ENCODE results near the gene HES5.

HES5 gene

GRCh38 chr1:2535455-2535854, 5.4 kb upstream of the HES5 start:
- peaks cover 38% of the 10 kb centered on the region for H3K4me1 ChIP-seq (ENCODE audit: control insufficient read depth, insufficient read depth, low read depth, low read length)
- H3K23ac ChIP-seq (ENCODE audit: low read length in 2 of 2) = no peak overlapping the region
- H4K8ac ChIP-seq (ENCODE audit: low read length) = no peak overlapping the region
- no peak for DNase-seq
- no peak overlapping the region for H2BK5ac ChIP-seq (ENCODE audit: low read depth, low read length, poor library complexity, severe bottlenecking)
- no peaks in the 10 kb centered on the region for H3K9me3 ChIP-seq (ENCODE audit: control insufficient read depth, low read length)
- peaks cover 0 to 3% of the 10 kb centered on the region in 2 experiments for H3K36me3 ChIP-seq (ENCODE audit: control insufficient read depth in 1 of 2, insufficient read depth in 2 of 2, low read depth in 1 of 2, low read length in 2 of 2)
- H2AK5ac ChIP-seq (ENCODE audit: low read length, severe bottlenecking) = peak overlapping the region; percentile 24
- H3K4me3 ChIP-seq (ENCODE audit: insufficient read depth in 1 of 2, low read depth in 1 of 2, low read length in 2 of 2) = no peak overlapping the region
- H3K4ac ChIP-seq (ENCODE audit: low read depth in 1 of 2, low read length in 2 of 2) = no peak overlapping the region
- no peak overlapping the region for H2AFZ ChIP-seq (ENCODE audit: low read depth, low read length)
- no peak overlapping the region for H3K27ac ChIP-seq (ENCODE audit: low read length, poor library complexity, severe bottlenecking)
- 50% methylated on average over 24 of the region's 27 CpGs for WGBS
- H3K79me1 ChIP-seq (replicated peaks; ENCODE audit: low read length, poor library complexity, severe bottlenecking) = no peaks in the 10 kb centered on the region
- H2BK120ac ChIP-seq (ENCODE audit: low read depth, low read length) = no peak overlapping the region
- no peak overlapping the region for H2BK15ac ChIP-seq (ENCODE audit: low read depth, poor library complexity, severe bottlenecking)
- peak overlapping the region in 1 of 2 experiments; percentile 40 for H2BK12ac ChIP-seq (ENCODE audit: low read length in 2 of 2)
- no peak overlapping the region for H3K4me2 ChIP-seq (ENCODE audit: low read length, poor library complexity, severe bottlenecking)
- peak overlapping the region in 1 of 2 experiments; percentile 75 for H3K18ac ChIP-seq (ENCODE audit: low read depth in 1 of 2, low read length in 2 of 2)
- peaks cover 18 to 89% of the 10 kb centered on the region in 2 experiments for H3K27me3 ChIP-seq (ENCODE audit: control insufficient read depth in 1 of 2, insufficient read depth in 1 of 2, low read length in 2 of 2)
- no peak overlapping the region for H3K9ac ChIP-seq (ENCODE audit: low read length)
- peak overlapping the region in 1 of 2 experiments; percentile 61 for H3K14ac ChIP-seq (ENCODE audit: low read length in 2 of 2)
- H4K91ac ChIP-seq (ENCODE audit: low read length) = no peak overlapping the region

DNA sequence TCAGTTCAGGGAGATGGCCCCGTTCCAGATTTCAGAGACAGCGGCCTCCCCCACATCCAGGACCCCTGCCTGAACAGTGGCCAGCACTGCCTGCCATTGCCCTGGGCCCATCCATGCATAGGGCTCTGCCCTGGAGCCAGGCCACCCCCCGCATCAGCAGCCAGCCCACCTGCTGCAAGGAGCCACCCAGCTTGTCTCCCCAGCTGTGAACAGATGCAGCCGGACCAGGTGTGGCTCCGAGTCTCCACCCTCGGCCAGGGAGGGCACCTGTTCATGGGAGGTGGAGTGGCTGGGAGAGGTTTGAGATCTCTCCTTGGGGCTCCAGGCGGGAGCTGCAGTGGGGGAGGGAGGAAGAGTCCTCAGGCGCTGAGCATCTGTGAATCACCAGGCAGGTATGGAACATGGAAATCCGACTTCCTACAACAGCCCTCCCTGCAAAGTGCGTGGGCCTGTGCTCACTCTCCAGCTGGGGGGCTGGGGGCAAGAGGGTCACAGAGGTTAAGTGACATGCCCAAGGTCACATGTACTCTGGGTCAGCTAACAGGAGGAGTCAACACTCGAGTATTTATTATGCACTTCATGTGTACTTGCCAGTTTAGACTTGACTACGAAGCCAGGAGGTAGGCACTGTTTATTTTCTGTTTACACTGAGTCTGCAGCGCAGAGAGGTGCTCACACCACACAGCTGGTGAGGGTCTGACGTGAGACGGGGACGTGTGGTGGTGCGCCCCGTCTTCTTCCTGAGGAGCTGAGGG, 4.8 kb upstream of the HES5 start:
- Histone ChIP-seq H3K18ac (ENCODE audit: low read depth in 1 of 2, low read length in 2 of 2) (no peak overlapping the region), H3K27me3 (ENCODE audit: control insufficient read depth in 1 of 2, insufficient read depth in 1 of 2, low read length in 2 of 2) (peaks cover 15 to 85% of the 10 kb centered on the region in 2 experiments), H3K79me1 (replicated peaks; ENCODE audit: low read length, poor library complexity, severe bottlenecking) (no peaks in the 10 kb centered on the region), H3K36me3 (ENCODE audit: control insufficient read depth in 1 of 2, insufficient read depth in 2 of 2, low read depth in 1 of 2, low read length in 2 of 2) (peaks cover 0 to 3% of the 10 kb centered on the region in 2 experiments), H2AK5ac (ENCODE audit: low read length, severe bottlenecking) (peak overlapping the region; percentile 37), H2BK120ac (ENCODE audit: low read depth, low read length) (no peak overlapping the region), H3K4me3 (ENCODE audit: insufficient read depth in 1 of 2, low read depth in 1 of 2, low read length in 2 of 2) (no peak overlapping the region), H2AFZ (ENCODE audit: low read depth, low read length) (no peak overlapping the region), H2BK15ac (ENCODE audit: low read depth, poor library complexity, severe bottlenecking) (no peak overlapping the region), H3K9me3 (ENCODE audit: control insufficient read depth, low read length) (no peaks in the 10 kb centered on the region), H3K4ac (ENCODE audit: low read depth in 1 of 2, low read length in 2 of 2) (no peak overlapping the region), H2BK12ac (ENCODE audit: low read length in 2 of 2) (no peak overlapping the region), H2BK5ac (ENCODE audit: low read depth, low read length, poor library complexity, severe bottlenecking) (no peak overlapping the region), H3K23ac (ENCODE audit: low read length in 2 of 2) (no peak overlapping the region), H3K14ac (ENCODE audit: low read length in 2 of 2) (peak overlapping the region in 1 of 2 experiments; percentile 61), H3K4me1 (ENCODE audit: control insufficient read depth, insufficient read depth, low read depth, low read length) (peaks cover 42% of the 10 kb centered on the region), H4K91ac (ENCODE audit: low read length) (no peak overlapping the region), H3K4me2 (ENCODE audit: low read length, poor library complexity, severe bottlenecking) (no peak overlapping the region), H3K9ac (ENCODE audit: low read length) (no peak overlapping the region), H4K8ac (ENCODE audit: low read length) (no peak overlapping the region), H3K27ac (ENCODE audit: low read length, poor library complexity, severe bottlenecking) (no peak overlapping the region)
- 27% methylated on average over 17 of the region's 18 CpGs for WGBS
- DNase-seq = peak; percentile 70

DNA sequence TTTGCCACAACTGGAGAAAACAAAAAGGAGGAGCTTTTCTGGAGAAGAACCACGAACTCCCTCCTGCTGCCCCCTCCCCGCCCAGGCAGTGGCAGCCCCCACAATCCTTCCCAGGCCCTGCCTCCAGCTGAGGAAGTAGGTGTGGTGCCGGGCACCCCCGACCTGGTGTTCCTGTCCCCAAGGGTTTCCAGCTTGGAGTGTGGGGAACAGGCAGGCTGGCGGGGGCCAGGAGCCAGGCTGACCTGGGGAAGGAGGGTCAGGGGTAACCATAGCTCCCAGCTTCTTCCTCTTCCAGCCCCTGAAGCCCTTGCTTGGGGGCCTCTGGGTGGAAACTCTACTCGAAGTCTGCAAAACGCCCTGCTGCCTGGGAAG, 4.2 kb upstream of the HES5 start:
- Histone ChIP-seq H3K27ac (ENCODE audit: low read length, poor library complexity, severe bottlenecking) (no peak overlapping the region), H3K4ac (ENCODE audit: low read depth in 1 of 2, low read length in 2 of 2) (no peak overlapping the region), H3K23ac (ENCODE audit: low read length in 2 of 2) (no peak overlapping the region), H3K9ac (ENCODE audit: low read length) (no peak overlapping the region), H2AK5ac (ENCODE audit: low read length, severe bottlenecking) (no peak overlapping the region), H2BK12ac (ENCODE audit: low read length in 2 of 2) (peak overlapping the region in 1 of 2 experiments; percentile 15), H2BK15ac (ENCODE audit: low read depth, poor library complexity, severe bottlenecking) (no peak overlapping the region), H2AFZ (ENCODE audit: low read depth, low read length) (no peak overlapping the region), H3K4me1 (ENCODE audit: control insufficient read depth, insufficient read depth, low read depth, low read length) (peaks cover 47% of the 10 kb centered on the region), H4K8ac (ENCODE audit: low read length) (no peak overlapping the region), H3K36me3 (ENCODE audit: control insufficient read depth in 1 of 2, insufficient read depth in 2 of 2, low read depth in 1 of 2, low read length in 2 of 2) (peaks cover 0 to 3% of the 10 kb centered on the region in 2 experiments), H3K9me3 (ENCODE audit: control insufficient read depth, low read length) (no peaks in the 10 kb centered on the region), H3K4me2 (ENCODE audit: low read length, poor library complexity, severe bottlenecking) (no peak overlapping the region), H2BK5ac (ENCODE audit: low read depth, low read length, poor library complexity, severe bottlenecking) (no peak overlapping the region), H4K91ac (ENCODE audit: low read length) (no peak overlapping the region), H3K14ac (ENCODE audit: low read length in 2 of 2) (no peak overlapping the region), H2BK120ac (ENCODE audit: low read depth, low read length) (no peak overlapping the region), H3K4me3 (ENCODE audit: insufficient read depth in 1 of 2, low read depth in 1 of 2, low read length in 2 of 2) (no peak overlapping the region), H3K79me1 (replicated peaks; ENCODE audit: low read length, poor library complexity, severe bottlenecking) (no peaks in the 10 kb centered on the region), H3K18ac (ENCODE audit: low read depth in 1 of 2, low read length in 2 of 2) (no peak overlapping the region), H3K27me3 (ENCODE audit: control insufficient read depth in 1 of 2, insufficient read depth in 1 of 2, low read length in 2 of 2) (peaks cover 15 to 79% of the 10 kb centered on the region in 2 experiments)
- 59% methylated on average over 4 of the region's 7 CpGs for WGBS
- DNase-seq = no peak

DNA sequence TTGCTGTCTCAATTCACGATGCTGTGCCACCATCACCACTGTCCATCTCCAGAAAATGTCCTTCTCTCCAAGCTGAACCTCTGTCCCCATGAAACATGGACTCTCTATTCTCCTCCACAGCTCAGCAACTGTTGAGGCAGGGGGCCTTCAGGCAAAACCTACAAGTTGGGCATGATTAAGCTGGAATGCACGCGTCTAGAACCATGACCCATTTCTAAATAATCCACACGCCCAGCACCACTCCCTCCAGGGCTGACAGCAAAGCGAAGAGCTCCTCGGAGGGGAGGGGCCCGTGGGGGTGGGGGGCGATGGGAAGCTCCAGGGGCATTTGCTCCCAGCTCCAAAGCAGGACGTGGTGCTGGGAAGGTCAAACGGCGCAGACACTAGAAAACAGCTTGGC, 3.3 kb upstream of the HES5 start:
- H3K27me3 ChIP-seq (ENCODE audit: control insufficient read depth in 1 of 2, insufficient read depth in 1 of 2, low read length in 2 of 2) = peaks cover 22 to 80% of the 10 kb centered on the region in 2 experiments
- no peak overlapping the region for H3K23ac ChIP-seq (ENCODE audit: low read length in 2 of 2)
- H3K4me2 ChIP-seq (ENCODE audit: low read length, poor library complexity, severe bottlenecking) = no peak overlapping the region
- no peak overlapping the region for H4K91ac ChIP-seq (ENCODE audit: low read length)
- H2BK15ac ChIP-seq (ENCODE audit: low read depth, poor library complexity, severe bottlenecking) = no peak overlapping the region
- 79% methylated on average over 10 of the region's 11 CpGs for WGBS
- H3K4me3 ChIP-seq (ENCODE audit: insufficient read depth in 1 of 2, low read depth in 1 of 2, low read length in 2 of 2) = no peak overlapping the region
- H3K14ac ChIP-seq (ENCODE audit: low read length in 2 of 2) = no peak overlapping the region
- no peak overlapping the region for H3K27ac ChIP-seq (ENCODE audit: low read length, poor library complexity, severe bottlenecking)
- no peak overlapping the region for H3K18ac ChIP-seq (ENCODE audit: low read depth in 1 of 2, low read length in 2 of 2)
- no peak overlapping the region for H2BK120ac ChIP-seq (ENCODE audit: low read depth, low read length)
- no peak overlapping the region for H2AK5ac ChIP-seq (ENCODE audit: low read length, severe bottlenecking)
- DNase-seq = no peak
- no peaks in the 10 kb centered on the region for H3K9me3 ChIP-seq (ENCODE audit: control insufficient read depth, low read length)
- no peak overlapping the region for H4K8ac ChIP-seq (ENCODE audit: low read length)
- no peak overlapping the region for H2BK12ac ChIP-seq (ENCODE audit: low read length in 2 of 2)
- no peak overlapping the region for H3K9ac ChIP-seq (ENCODE audit: low read length)
- no peak overlapping the region for H2BK5ac ChIP-seq (ENCODE audit: low read depth, low read length, poor library complexity, severe bottlenecking)
- peaks cover 53% of the 10 kb centered on the region for H3K4me1 ChIP-seq (ENCODE audit: control insufficient read depth, insufficient read depth, low read depth, low read length)
- H3K36me3 ChIP-seq (ENCODE audit: control insufficient read depth in 1 of 2, insufficient read depth in 2 of 2, low read depth in 1 of 2, low read length in 2 of 2) = peaks cover 0 to 3% of the 10 kb centered on the region in 2 experiments
- no peaks in the 10 kb centered on the region for H3K79me1 ChIP-seq (replicated peaks; ENCODE audit: low read length, poor library complexity, severe bottlenecking)
- no peak overlapping the region for H2AFZ ChIP-seq (ENCODE audit: low read depth, low read length)
- no peak overlapping the region for H3K4ac ChIP-seq (ENCODE audit: low read depth in 1 of 2, low read length in 2 of 2)

Measured in mesenchymal stem cell (in vitro differentiated cells and primary cell).